Adrenal gland (tissue), 19 donors: ENCODE data around the gene TARDBP. TPM values are rescaled to one million over a fixed set of nuclear protein-coding genes. Genes with fewer than 3 reads are reported as not detected.

Experiments
- DNase-seq, 7 donors: peaks; one replicate each; pipeline ENCODE4 v3.0.0-alpha.2; 2019 to 2020
- H3K27ac ChIP-seq, 5 donors: fragments of 200-600 bp; sonication (generic) in 4 of 5; 1 replicate in 3 of 5; 2 replicates in 2 of 5; pipeline versions ENCODE4 v1.5.1 to v1.8.0; 2016 to 2020; ENCODE audit warnings: mild to moderate bottlenecking in 1 of 5
- H3K27me3 ChIP-seq: fragments of 200-600 bp; 2 replicates; pipeline ENCODE4 v1.8.0; 2021
- H3K36me3 ChIP-seq, 2 donors: fragments of 200-600 bp; replicated peaks in 1 of 2; 1 replicate in 1 of 2; 2 replicates in 1 of 2; pipeline versions ENCODE4 v1.5.1 to v1.8.0; 2018 to 2022
- H3K4me1 ChIP-seq, 2 donors: fragments of 200-600 bp; replicated peaks in 1 of 2; 1 replicate in 1 of 2; 2 replicates in 1 of 2; pipeline versions ENCODE4 v1.5.1 to v1.8.0; 2018 to 2021
- H3K4me3 ChIP-seq, 4 donors: fragments of 200-600 bp; sonication (generic) in 3 of 4; one replicate each; pipeline ENCODE4 v1.5.1; 2016 to 2018
- H3K9me3 ChIP-seq, 3 donors: fragments of 200-600 bp; sonication (generic) in 1 of 3; replicated peaks in 1 of 3; 1 replicate in 2 of 3; 2 replicates in 1 of 3; pipeline versions ENCODE4 v1.5.1 to v1.8.0; 2016 to 2021
- CTCF ChIP-seq, 6 experiments: fragments of 450-650 bp in 4 of 6; fragments of 200-600 bp in 2 of 6; sonication (generic) in 1 of 6; IDR thresholded peaks; 1 replicate in 5 of 6; 2 replicates in 1 of 6; pipeline versions ENCODE4 v1.5.1 to v1.8.0; 2016 to 2021; ENCODE audit warnings: antibody characterized with exemption in 6 of 6, mild to moderate bottlenecking in 2 of 6, moderate library complexity in 1 of 6
- POLR2A ChIP-seq, 2 donors: fragments of 450-650 bp; IDR thresholded peaks; one replicate each; pipeline ENCODE4 v1.6.1; 2017; ENCODE audit warnings: antibody characterized with exemption in 2 of 2, mild to moderate bottlenecking in 2 of 2, moderate library complexity in 1 of 2
- WGBS, 4 donors: extraction: QIAGEN DNeasy Blood & Tissue Kit in 2 of 4; methylation state at CpG; one replicate each; pipeline versions ENCODE4 v1.1.5 to v1.1.7; 2013 to 2017; 5-methylcytosine and 5-hydroxymethylcytosine counted together
- intact Hi-C, 2 donors: fragments of 100-400 bp; cut with DNase I; formaldehyde crosslinking; loops; one replicate each; pipeline versions ENCODE4 v1.14.1 to v1.15.0; 2022 to 2023
- long read RNA-seq, 10 donors: library from polyadenylated mRNA in 3 of 10; unstranded in 2 of 10; stranded (forward) in 1 of 10; transcript quantifications; one replicate each; pipeline ENCODE4 v2.0.0 and lab custom pipeline, GENCODE V29; 2021 to 2026
- polyA plus RNA-seq, 3 donors: library from polyadenylated mRNA; stranded (reverse); fragments of 200-250 nt in 2 of 3; fragments of 350-450 nt in 1 of 3; fragmentation: Illumina TruSeq in 1 of 3; extraction: RNeasy Lipid Tissue Mini Kit (QIAGEN cat#74804) in 1 of 3; gene quantifications; one replicate each; pipeline ENCODE4 v1.2.3, GENCODE V29; 2013 to 2014
- total RNA-seq, 9 donors: library from RNA; depleted of rRNA in 4 of 9; stranded (reverse); fragments of >200 nt in 4 of 9; fragments of 120-200 nt in 1 of 9; fragmentation: NEBNext Ultra II Directional in 1 of 9; extraction: Animal tissue kit (Norgen Biotek cat#: 25700) in 1 of 9; gene quantifications; one replicate each; pipeline versions ENCODE4 v1.1.0 to v1.2.4, GENCODE V29; 2013 to 2023
- donor health status: healthy with polysubstance abuse.
- donor health status: Bipolar disorder and iron deficiency.
- donor health status: DM: yes; HTN: yes; CAD: no.
- donor health status: DM: no; HTN: no; CAD: no.
- donor health status: DM: no; HTN: no; CAD: no.
- donor health status: DM: yes; HTN: yes; CAD: no.

The TARDBP gene
- 100 to 1,000 TPM in 5 of 9 donors, 10 to 100 TPM in 4; 45.1 to 324 (median 123) TPM for total RNA-seq
- 100 to 1,000 TPM in 1 of 3 donors, 10 to 100 TPM in 2; 79.8 to 179 (median 88.9) TPM for polyA plus RNA-seq
- long read RNA-seq, donor 1, full-length matches to known transcripts, result 33 of 41 reads
- long read RNA-seq, donor 1, partial matches to known transcripts, result 8 of 41 reads
- long read RNA-seq, donor 1, other reads (novel, unspliced or antisense), result 0 of 41 reads
- long read RNA-seq, donor 2, full-length matches to known transcripts, result 29 of 29 reads
- long read RNA-seq, donor 2, partial matches to known transcripts, result 0 of 29 reads
- long read RNA-seq, donor 2, other reads (novel, unspliced or antisense), result 0 of 29 reads
- long read RNA-seq, donor 3, full-length matches to known transcripts, result 22 of 64 reads
- long read RNA-seq, donor 3, partial matches to known transcripts, result 42 of 64 reads
- long read RNA-seq, donor 3, other reads (novel, unspliced or antisense), result 0 of 64 reads
- long read RNA-seq, donor 4, full-length matches to known transcripts, result 19 of 22 reads
- long read RNA-seq, donor 4, partial matches to known transcripts, result 1 of 22 reads
- long read RNA-seq, donor 4, other reads (novel, unspliced or antisense), result 2 of 22 reads
- long read RNA-seq, donor 5, full-length matches to known transcripts, result 93 of 109 reads
- long read RNA-seq, donor 5, partial matches to known transcripts, result 8 of 109 reads
- long read RNA-seq, donor 5, other reads (novel, unspliced or antisense), result 8 of 109 reads
- long read RNA-seq, donor 6, full-length matches to known transcripts, result 15 of 22 reads
- long read RNA-seq, donor 6, partial matches to known transcripts, result 5 of 22 reads
- long read RNA-seq, donor 6, other reads (novel, unspliced or antisense), result 2 of 22 reads
- long read RNA-seq, donor 7, full-length matches to known transcripts, result 14 of 14 reads
- long read RNA-seq, donor 7, partial matches to known transcripts, result 0 of 14 reads
- long read RNA-seq, donor 7, other reads (novel, unspliced or antisense), result 0 of 14 reads
- long read RNA-seq, donor 8, full-length matches to known transcripts, result 41 of 41 reads
- long read RNA-seq, donor 8, partial matches to known transcripts, result 0 of 41 reads
- long read RNA-seq, donor 8, other reads (novel, unspliced or antisense), result 0 of 41 reads
- long read RNA-seq, donor 9, full-length matches to known transcripts, result 34 of 40 reads
- long read RNA-seq, donor 9, partial matches to known transcripts, result 6 of 40 reads
- long read RNA-seq, donor 9, other reads (novel, unspliced or antisense), result 0 of 40 reads
- long read RNA-seq, donor 10, full-length matches to known transcripts, result 19 of 19 reads
- long read RNA-seq, donor 10, partial matches to known transcripts, result 0 of 19 reads
- long read RNA-seq, donor 10, other reads (novel, unspliced or antisense), result 0 of 19 reads

GRCh38 chr1:11012260-11013159 lies at the start of gene TARDBP:
Gene TARDBP (plus strand): TSS chr1:11012654. CDS start chr1:11013728, 1,074 bp downstream.
- Histone ChIP-seq H3K4me3 (peak within 1 kb of the TSS; percentile 69 to 99 (median 96)), H3K4me1 (peaks cover 15 to 36% of the 10 kb centered on the region in 2 donors), H3K9me3 (no peaks in the 10 kb centered on the region), H3K36me3 (peaks cover 0 to 39% of the 10 kb centered on the region in 2 donors), H3K27me3 (no peaks in the 10 kb centered on the region), H3K27ac (peak within 1 kb of the TSS; percentile 48 to 96 (median 96))
- DNase-seq, result peak; percentile 87 to 93 (median 90)
- intact Hi-C loops, result no loop called here
- 0 to 1% (median 0%) methylated on average over 19 to 94 of the region's 94 CpGs for WGBS, 4 donors
- TF ChIP-seq POLR2A (IDR thresholded peaks at IDR 0.05), result peak; percentile 82 to 88
- TF ChIP-seq CTCF (IDR thresholded peaks at IDR 0.05), result no peak

- H3K27ac ChIP-seq, result peak overlapping the region in 2 of 5 donors; percentile 47 to 49
- TF ChIP-seq POLR2A (IDR thresholded peaks at IDR 0.05) (no peak), CTCF (IDR thresholded peaks at IDR 0.05) (no peak)
- intact Hi-C loops, result no loop called here
- peaks cover 0 to 20% of the 10 kb centered on the region in 2 donors for H3K4me1 ChIP-seq
- peak in 5 of 7 donors; percentile 38 to 64 (median 53) for DNase-seq
- no peaks in the 10 kb centered on the region for H3K9me3 ChIP-seq
- H3K4me3 ChIP-seq, result no peak overlapping the region
- WGBS, 4 donors, result 32 to 44% (median 41%) methylated on average over 10 of the region's 10 CpGs
- H3K27me3 ChIP-seq, result no peaks in the 10 kb centered on the region
- no peaks in the 10 kb centered on the region for H3K36me3 ChIP-seq
These were observed 46.8 kb upstream of the TARDBP start for GRCh38 chr1:10965546-10966226.

GRCh38 chr1:10967090-10967489 lies 45.4 kb upstream of the TARDBP start:
- intact Hi-C loops, result no loop called here
- TF ChIP-seq CTCF (IDR thresholded peaks at IDR 0.05) (no peak), POLR2A (IDR thresholded peaks at IDR 0.05) (no peak)
- Histone ChIP-seq H3K4me3 (no peak overlapping the region), H3K4me1 (peaks cover 0 to 20% of the 10 kb centered on the region in 2 donors), H3K27me3 (no peaks in the 10 kb centered on the region), H3K36me3 (no peaks in the 10 kb centered on the region), H3K9me3 (no peaks in the 10 kb centered on the region), H3K27ac (no peak overlapping the region)
- WGBS, 4 donors, result 60 to 72% (median 70%) methylated on average over 3 of the region's 3 CpGs
- no peak for DNase-seq
